Fibroblast of skin of scalp (primary cell): ENCODE measurements around the gene SLC16A2.
"Not testable (repeated sequence)": the region's sequence is repeated elsewhere in the genome, so short reads cannot be mapped to it uniquely, and the experiment has no call there.

ENCODE experiments used
- DNase-seq: peaks from one replicate; pipeline ENCODE4 v3.0.0-alpha.2; 2013

Gene SLC16A2

GRCh38 chrX:74507191-74507590, 85.9 kb downstream of the SLC16A2 start:
- no peak for DNase-seq

DNA sequence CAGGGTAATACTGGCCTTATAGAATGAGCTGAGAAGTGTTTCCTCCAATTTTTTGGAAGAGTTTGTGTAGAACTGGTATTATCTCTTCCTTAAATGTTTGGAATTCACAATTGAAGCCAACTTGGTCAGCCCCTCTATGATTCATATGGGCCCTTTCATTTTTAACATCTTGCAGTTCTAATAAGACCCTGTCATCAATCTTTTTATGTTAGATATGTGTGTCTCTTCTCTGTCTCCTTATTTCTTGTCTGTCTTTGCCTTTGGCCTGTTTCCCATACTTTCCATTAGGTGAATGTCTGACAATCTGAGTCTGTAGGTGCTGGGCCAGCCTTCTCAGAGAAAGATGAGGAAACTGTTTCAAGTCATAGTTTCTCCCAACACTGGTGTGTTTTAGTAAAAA, 88.7 kb downstream of the SLC16A2 start:
- DNase-seq = no peak

GRCh38 chrX:74510401-74510800, 89.1 kb downstream of the SLC16A2 start:
- no peak for DNase-seq

DNA sequence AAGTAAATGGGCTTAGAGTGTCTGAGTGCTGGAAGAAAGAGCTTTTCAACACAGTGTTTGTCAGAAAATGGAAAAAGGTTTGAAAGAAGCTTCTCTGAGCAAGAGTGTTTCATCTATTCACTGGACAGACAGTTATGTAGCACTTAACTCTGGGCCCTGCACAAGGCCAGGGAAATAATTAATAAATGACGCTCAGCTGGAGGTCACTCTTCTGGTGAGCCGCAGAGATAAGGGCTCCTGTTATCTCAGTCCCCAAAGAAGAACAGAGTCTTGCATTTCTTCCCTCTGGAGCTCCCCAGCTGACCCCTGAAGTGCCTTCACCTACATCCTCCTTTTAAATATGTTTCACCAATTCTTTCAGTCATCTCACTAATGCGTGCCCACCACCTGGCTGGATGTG, 90.4 kb downstream of the SLC16A2 start:
- no peak for DNase-seq

GRCh38 chrX:74514384-74514783, 93.1 kb downstream of the SLC16A2 start:
- DNase-seq = no peak

GRCh38 chrX:74515356-74515755, 94.1 kb downstream of the SLC16A2 start:
- DNase-seq = no peak

DNA sequence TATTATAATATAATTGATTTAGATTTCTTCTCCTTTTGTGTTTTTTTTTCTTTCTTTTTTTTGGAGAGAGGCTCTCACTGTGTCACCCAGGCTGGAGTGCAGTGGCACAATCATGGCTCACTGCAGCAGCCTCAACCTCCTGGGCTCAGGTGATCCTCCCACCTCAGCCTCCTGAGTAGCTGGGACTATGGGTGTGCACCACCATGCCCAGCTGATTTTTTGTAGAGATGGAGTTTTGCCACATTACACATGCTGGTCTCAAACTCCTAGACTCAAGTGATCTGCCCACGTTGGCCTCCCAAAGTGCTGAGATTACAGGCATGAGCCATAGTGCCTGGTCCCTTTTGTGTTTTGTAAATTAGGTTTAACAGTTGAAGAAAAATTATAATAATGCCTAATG, 94.7 kb downstream of the SLC16A2 start:
- not testable (repeated sequence) for DNase-seq

DNA sequence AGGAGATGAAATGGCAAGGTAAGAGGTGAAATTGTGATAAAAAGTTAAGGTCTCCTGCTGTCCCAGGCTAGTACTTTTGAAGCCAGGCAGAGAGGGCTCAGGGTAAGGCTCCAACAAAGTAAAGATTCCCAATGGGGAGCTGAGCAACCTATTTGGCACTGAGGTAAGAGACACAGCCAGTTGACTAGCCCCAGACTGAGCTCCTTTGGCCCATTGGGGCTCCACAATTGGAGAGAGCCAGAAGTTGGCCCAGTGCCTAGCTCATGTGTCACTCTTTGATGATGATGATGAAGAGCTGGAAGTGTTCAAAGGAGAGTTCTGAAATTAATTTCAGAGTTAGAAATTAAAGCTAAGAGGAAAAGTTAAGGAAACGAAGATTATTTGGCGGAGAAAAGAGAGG, 98.6 kb downstream of the SLC16A2 start:
- no peak for DNase-seq

- no peak for DNase-seq
These were observed 99.0 kb downstream of the SLC16A2 start for GRCh38 chrX:74520291-74520690.

DNA sequence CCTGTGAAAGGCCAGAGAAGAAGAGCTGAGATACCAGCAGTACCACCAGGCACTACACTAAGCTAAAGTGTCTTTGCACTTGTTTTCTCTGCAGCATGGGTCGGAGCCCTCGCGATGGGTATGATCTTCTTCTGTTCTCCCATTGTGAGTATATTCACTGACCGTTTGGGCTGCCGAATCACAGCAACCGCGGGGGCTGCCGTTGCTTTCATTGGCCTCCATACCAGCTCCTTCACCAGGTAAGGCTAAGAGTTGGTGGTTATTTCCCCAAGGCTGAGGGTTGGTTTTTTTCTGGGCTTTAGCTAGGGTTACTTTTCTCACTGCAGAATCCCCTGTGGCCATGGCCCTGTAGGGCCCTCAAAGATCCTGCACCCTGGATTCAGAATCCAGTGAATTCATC, 99.6 kb downstream of the SLC16A2 start:
- no peak for DNase-seq

DNA sequence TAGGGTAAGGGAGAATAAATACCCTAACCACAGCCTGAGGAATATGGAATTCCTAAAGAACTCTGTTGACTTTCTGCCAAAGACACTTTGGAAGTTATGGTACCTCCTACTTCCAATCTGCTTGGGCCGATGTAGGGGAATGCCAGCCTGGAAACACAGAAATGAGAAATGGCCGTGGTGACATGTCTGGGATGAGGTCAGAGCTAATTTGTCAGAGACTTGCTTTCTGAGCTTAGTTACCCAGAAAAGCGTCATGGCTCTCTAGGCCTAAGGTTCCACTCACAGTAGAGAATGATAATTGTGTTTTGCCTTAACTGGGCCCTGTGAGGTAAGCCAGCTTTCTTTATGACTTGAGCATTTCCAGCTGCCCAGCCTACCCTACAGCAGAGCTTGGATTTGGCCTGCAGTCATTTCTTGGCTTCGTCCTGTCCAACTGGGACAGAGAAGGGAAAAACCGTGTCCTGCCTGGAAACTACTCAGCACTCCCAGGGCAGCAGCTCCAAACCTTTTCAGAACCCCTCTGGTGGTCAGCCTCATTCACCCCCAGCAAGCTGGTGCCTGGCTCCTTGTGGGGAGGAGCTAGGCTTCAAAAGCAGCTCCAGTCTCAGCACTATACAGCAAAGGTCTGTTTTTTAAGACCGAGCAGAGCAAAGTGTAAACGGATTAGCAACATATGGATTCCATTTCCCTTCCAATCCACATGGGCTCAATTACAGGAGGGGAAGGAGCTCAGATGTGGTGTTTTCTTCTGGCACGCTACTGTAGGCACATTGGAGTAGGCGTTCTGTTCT, 100.9 kb downstream of the SLC16A2 start:
- peak; percentile 76 for DNase-seq

DNA sequence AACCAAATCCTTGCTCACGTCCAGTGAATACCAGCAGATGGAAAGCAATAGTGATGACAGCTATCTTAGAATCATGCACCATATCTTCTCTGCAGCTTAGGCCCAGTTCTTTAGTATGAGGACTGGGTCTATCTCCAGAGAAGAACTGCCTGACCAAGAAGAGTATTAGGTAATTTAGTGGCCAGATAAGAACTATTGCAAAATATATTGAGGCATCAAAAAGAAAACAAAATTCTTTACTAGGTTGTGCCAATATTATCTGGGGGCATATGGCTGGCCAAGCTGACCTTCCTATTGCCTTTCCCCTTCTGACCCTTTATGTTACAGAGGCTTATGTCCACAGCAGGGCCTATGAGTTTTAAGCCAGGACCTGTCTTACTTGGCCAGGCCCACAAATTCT, 101.9 kb downstream of the SLC16A2 start:
- no peak for DNase-seq

- DNase-seq = no peak
These were observed 102.8 kb downstream of the SLC16A2 start for GRCh38 chrX:74523870-74524735.

- DNase-seq = no peak
These were observed 103.8 kb downstream of the SLC16A2 start for GRCh38 chrX:74525116-74525515.

- DNase-seq = no peak
These were observed 105.5 kb downstream of the SLC16A2 start for GRCh38 chrX:74526764-74527163.

GRCh38 chrX:74527350-74527749, 106.1 kb downstream of the SLC16A2 start:
- DNase-seq = no peak

- no peak for DNase-seq
These were observed 108.0 kb downstream of the SLC16A2 start for GRCh38 chrX:74529311-74529710.

DNA sequence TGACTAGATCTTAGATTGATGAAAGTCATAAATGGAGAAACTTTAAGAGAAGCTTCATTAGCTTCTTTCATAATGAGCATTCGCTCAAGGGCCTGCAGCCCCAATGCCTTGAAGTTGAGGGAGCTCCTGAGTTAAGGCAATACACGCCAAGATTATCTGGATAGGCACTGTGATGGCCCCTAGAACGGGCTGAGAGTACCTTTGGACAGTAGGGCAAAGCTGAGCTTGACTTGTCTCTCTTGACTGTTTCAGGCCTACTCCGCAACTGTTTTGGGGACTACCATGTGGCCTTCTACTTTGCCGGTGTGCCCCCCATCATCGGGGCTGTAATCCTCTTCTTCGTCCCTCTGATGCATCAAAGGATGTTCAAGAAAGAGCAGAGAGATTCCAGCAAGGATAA, 109.8 kb downstream of the SLC16A2 start:
- no peak for DNase-seq

DNA sequence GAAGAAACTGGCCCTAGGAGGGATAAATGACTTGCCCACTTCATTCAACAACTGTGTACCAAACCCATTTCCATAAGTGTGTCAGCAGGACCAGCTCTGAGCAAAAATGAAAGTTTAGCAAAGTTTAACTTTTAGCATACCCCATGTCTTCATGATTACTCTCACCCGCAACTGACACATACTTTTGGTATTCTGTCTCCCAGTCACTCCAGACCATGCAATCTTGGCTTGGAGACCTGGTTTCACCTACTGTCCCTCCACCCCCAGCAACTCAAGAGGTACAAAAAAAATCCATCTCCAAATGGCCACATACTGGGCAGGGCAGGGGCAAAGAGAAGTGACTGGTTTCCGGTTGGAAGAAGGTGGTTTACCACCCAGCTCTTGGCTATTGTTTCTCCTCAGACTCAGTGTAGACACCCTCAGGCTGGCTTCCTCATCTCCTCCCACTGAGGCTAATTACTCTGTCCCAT, 113.3 kb downstream of the SLC16A2 start:
- DNase-seq = peak; percentile 45

- no peak for DNase-seq
These were observed 113.8 kb downstream of the SLC16A2 start for GRCh38 chrX:74535086-74535407.

- peak; percentile 70 for DNase-seq
These were observed 114.3 kb downstream of the SLC16A2 start for GRCh38 chrX:74535408-74536151.

DNA sequence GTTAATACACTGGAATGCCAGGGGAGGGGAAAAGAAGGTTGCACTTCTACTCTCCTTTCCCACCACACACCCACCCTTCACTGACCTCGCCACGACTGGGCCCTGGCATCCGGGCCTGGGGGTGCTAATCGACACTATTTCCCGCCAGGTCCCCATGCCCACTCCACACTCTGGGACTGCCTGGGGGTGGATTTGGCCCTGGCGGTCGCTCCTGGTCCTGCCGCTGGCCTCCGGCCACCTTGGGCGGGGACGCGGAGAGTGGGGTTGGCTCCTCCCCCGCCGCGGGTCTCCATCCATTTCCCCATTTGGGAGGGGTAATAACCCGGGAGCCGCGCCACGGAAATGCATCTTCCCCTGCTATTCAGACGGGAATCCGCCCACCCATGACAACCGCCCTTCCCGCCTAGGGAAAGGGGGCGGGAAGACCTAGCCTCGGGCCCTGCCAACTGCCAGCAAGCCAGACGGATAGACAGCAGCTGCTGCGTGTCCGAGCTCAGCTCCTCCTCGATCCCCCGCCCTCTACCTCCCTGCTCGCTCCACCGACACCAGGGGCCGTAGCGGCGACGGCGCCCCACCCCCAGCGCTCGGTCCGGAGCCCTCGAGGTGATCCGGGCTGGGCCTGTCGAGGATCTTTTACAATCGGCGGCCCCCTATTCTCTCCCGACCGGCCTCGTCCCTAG, 115.0 kb downstream of the SLC16A2 start:
- peak; percentile 85 for DNase-seq
